Iris pigment epithelial cell (primary cell): ENCODE data around the gene TMEM222.

Experiments used
- DNase-seq: peaks from one replicate; pipeline ENCODE4 v3.0.0-alpha.2; 2011; ENCODE audit warnings: low read depth

TMEM222 gene

GRCh38 chr1:27342391-27342777 lies 20.4 kb downstream of the TMEM222 start:
- DNase-seq, result no peak

- DNase-seq, result no peak
Measured at GRCh38 chr1:27342778-27343638, 21.0 kb downstream of the TMEM222 start.

- no peak for DNase-seq
Measured at GRCh38 chr1:27343639-27344025, 21.7 kb downstream of the TMEM222 start.

- DNase-seq, result no peak
Measured at GRCh38 chr1:27345272-27345671, 23.3 kb downstream of the TMEM222 start.

GRCh38 chr1:27346357-27346756 lies 24.4 kb downstream of the TMEM222 start:
- DNase-seq, result no peak

GRCh38 chr1:27346991-27347624 lies 25.1 kb downstream of the TMEM222 start:
- no peak for DNase-seq

- DNase-seq, result peak; percentile 31
Measured at GRCh38 chr1:27348861-27349783, 27.2 kb downstream of the TMEM222 start.

GRCh38 chr1:27349784-27350662 lies 28.1 kb downstream of the TMEM222 start:
- DNase-seq, result peak; percentile 78

- DNase-seq, result peak; percentile 31
Measured at GRCh38 chr1:27350663-27351540, 28.9 kb downstream of the TMEM222 start.

- no peak for DNase-seq
Measured at GRCh38 chr1:27351541-27352107, 29.7 kb downstream of the TMEM222 start.

- no peak for DNase-seq
Measured at GRCh38 chr1:27353166-27353565, 31.2 kb downstream of the TMEM222 start.

GRCh38 chr1:27353629-27354028 lies 31.7 kb downstream of the TMEM222 start:
- no peak for DNase-seq

GRCh38 chr1:27355683-27356082 lies 33.7 kb downstream of the TMEM222 start:
- DNase-seq, result no peak

- DNase-seq, result no peak
Measured at GRCh38 chr1:27356277-27356618, 34.3 kb downstream of the TMEM222 start.

GRCh38 chr1:27356619-27357280 lies 34.8 kb downstream of the TMEM222 start:
- DNase-seq, result no peak

GRCh38 chr1:27357281-27358037 lies 35.5 kb downstream of the TMEM222 start:
- peak; percentile 36 for DNase-seq

- no peak for DNase-seq
Measured at GRCh38 chr1:27358038-27358927, 36.3 kb downstream of the TMEM222 start.

- no peak for DNase-seq
Measured at GRCh38 chr1:27358928-27359313, 37.0 kb downstream of the TMEM222 start.
